ENCODE data around the gene UNC79.
"Not testable (repeated sequence)": the region's sequence is repeated elsewhere in the genome, so short reads cannot be mapped to it uniquely, and the experiment has no call there.

UNC79 gene

DNA sequence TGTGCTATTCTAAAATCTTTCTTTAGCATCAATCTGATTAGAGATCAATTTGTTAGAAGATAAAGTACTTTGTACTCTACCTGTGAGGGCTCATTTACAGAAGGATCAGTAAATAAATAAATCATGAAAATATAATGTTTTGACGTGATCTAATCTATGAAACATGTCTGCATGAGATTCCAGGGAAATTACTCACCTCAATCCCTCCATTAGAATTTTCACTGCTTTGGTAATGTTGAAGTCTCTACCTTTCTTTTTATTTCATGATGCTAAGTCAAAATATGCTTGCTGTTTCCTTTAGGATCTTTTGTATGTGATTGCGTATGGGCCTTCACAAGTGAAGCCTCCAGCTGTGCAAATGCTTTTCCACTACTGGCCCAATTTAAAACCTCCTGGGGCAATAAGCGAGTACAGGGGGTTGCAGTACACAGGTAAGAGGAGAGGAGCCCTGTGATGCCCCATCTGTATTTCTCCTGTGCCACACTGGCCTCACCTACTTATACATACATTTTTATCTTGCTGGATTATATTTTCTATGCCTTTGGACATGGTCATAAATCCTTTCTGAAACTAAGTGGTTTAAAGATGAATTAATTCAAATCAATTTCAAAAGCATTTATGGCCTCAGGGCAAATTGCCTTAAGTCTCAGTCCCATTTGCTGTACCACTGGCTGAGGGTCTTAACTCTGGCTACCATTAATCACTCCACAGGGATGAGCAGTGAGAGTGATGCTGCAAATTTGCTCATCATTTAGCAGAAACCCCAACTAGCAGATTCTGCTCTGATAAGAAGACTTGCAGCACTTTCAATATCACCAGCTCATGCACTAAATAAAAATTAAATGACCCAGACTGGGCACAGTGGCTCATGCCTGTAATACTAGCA, 66.4 kb downstream of the UNC79 start:
- DNase-seq = no peak

GRCh38 chr14:93510056-93510455, 79.3 kb downstream of the UNC79 start:
- DNase-seq = no peak

GRCh38 chr14:93511001-93511400, 80.3 kb downstream of the UNC79 start:
- DNase-seq = no peak

GRCh38 chr14:93520053-93520607, 89.4 kb downstream of the UNC79 start:
- no peak for DNase-seq

DNA sequence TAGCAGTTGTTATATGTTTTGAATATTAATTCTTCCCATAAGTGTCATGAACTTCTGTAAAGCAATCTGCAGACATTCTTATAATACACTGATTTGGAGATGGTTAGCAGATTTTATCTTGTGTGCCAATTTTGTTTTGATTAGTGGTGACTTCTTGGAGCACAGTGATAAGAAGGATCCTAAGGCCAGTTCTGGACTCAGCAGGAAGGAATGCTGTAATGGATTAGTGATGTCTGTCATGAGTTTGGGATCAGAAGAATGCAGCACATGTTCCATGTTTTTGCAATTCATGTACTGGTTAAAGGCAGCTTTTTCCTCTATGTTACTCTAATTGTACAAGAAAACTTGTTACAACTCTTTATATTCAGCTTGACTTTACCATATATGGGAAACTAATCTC, 91.5 kb downstream of the UNC79 start:
- DNase-seq = no peak

DNA sequence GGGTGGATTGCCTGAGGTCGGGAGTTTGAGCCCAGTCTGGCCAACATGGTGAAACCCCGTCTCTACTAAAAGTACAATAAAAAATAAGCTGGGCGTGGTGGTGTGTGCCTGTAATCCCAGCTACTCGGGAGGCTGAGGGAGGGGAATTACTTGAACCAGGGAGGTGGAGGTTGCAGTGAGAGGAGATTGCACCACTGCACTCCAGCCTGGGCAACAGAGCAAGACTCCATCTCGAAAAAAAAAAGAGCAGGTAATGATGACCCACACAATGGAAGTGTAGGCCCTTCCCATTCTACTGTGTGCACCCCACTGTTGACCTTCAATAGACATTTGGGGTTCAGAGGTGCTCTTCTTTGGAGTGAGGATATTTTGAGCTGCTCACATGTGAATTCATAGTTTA, 94.5 kb downstream of the UNC79 start:
- not testable (repeated sequence) for DNase-seq

DNA sequence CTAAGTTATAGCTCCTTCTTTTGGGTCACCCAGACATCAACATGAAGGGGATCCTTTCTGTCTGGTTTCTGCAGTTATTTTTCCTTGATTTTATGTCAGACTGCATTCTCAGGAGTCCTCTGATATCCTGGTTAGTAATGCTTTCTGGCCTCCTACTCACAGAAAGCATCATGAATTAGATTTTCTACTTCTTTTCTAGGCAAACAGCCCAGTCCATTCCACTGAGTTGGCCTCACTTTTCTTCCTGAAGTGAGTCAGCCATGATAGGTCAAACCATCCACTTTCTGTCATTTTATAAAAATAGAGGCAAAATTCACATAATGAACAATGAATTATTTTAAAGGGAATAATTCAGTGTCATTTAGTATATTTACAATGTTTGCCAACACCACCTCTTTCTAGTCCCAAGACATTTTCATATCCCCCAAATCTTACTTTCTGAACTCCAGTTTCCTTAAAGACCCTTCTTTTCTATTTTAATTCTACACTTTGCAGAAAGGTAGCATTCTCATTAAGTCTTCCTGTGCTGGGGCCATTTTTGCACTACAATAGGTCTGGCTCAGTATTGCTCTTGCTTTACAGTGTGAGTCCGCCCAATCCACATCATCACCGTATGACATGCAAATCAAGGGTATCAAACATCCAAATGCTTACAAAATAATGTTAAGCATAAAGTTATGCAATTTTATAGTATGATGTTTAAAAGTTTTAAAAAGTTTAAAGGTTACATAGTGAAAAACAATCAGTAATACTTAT, 95.1 kb downstream of the UNC79 start:
- DNase-seq = no peak

GRCh38 chr14:93527203-93527607, 96.5 kb downstream of the UNC79 start:
- DNase-seq = no peak

DNA sequence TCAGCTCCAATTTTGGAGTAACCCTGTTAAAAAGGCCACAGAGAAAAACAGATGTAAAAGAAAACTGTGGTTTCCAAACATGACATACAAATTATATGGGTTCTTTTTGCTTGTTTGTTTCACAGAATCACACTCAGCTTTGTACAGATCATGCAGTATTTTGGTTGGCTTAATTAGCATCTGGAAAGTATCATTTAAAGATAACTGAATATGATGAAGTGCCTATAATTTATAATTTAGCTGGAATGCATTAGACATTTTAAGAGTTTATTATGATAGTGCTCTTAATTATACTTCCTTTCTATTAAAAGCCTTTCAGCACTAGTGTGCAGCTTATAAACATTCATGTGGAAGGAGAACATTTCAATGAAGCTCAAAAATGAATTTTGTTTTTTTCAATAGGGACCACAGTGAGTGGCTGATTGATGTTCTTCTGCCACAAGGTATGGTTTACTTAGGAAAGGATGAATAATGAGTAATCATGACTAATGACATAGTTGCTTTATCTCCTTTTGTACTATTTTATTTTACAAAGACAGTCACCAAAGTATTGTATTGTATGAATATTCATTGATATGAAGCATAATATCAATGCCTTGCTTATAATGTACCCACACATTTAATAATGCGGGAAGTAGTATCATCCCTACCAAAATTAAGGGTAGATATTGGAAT, 98.3 kb downstream of the UNC79 start:
- no peak for DNase-seq

- DNase-seq = no peak
Measured at GRCh38 chr14:93531644-93532043, 100.9 kb downstream of the UNC79 start.

GRCh38 chr14:93532541-93532940, 101.8 kb downstream of the UNC79 start:
- DNase-seq = no peak

- DNase-seq = no peak
Measured at GRCh38 chr14:93533437-93533836, 102.7 kb downstream of the UNC79 start.

DNA sequence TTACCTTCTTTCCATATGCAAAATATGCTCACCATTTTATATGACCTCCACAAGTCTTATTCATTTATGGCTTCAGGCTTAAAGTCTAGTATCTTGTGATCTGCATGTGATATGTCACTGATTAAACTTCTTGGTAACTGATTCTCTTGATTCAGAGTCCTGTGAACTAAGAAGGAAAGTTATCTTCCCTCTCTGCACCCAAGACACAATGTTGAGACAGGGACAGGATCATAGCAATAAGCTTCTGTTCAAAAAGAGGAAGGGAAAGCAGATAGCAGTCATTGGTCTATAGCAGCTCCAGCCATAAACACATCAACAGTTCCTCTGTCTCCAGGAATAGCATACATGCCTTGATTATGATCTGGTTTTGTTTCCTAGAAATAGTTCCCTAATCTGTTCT, 103.1 kb downstream of the UNC79 start:
- no peak for DNase-seq

DNA sequence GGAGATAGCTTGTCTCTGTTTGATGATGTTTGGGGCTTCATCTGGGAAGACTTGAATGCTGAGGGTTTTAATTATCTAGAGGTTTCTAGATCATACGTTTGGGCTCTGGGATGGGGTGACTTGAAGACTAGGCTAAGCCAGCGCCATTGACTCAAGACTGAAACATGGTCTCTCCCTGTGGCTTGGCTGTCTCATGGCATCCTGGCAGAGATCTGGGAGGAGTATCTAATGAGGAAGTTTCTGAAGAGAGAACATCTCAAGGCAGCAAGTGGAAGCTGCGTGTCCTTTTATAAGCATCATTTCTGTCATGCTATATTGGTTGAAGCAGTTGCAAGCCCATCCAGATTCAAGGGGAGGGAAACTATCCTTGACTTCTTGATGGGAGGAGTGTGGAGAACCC, 104.8 kb downstream of the UNC79 start:
- DNase-seq = no peak

DNA sequence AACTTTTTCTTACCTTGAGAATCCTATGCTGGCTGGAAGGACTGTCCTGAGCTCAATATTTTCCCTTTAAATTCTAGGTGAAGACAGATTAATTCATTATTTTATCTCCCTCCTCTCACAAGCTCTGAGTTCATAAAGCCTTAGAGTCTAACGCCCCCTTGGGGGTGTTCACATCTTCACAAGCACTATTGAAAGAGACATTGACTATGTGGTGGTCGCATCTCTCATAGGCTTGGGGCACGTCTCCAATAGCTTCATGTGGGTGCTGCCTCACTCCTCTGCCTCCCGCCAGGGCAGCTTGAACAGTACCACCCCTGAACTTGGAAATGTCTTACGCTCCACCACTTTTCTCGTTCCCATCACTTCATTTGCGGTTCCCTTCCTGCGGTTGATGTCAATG, 106.2 kb downstream of the UNC79 start:
- no peak for DNase-seq

- no peak for DNase-seq
Measured at GRCh38 chr14:93537951-93538350, 107.2 kb downstream of the UNC79 start.

DNA sequence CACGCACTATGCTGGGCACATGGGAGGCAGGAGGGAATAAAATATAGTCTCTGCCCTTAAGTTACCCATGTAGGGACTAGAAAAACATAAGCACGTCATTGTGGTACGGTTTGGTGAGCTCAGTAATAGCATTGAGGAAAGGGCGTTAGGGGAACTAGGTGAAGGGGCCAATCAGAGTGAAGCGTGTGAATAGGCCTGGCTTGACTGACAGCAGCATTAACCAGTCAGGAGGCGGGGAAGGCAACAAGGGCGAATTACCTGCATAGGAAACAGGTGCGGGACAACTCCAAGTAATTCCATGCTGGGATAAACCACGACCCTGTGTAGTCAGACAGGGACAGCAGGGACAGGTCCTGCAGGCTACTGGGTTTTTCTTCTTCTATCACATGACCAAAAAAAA, 107.7 kb downstream of the UNC79 start:
- DNase-seq = no peak

- no peak for DNase-seq
Measured at GRCh38 chr14:93540235-93540634, 109.5 kb downstream of the UNC79 start.

DNA sequence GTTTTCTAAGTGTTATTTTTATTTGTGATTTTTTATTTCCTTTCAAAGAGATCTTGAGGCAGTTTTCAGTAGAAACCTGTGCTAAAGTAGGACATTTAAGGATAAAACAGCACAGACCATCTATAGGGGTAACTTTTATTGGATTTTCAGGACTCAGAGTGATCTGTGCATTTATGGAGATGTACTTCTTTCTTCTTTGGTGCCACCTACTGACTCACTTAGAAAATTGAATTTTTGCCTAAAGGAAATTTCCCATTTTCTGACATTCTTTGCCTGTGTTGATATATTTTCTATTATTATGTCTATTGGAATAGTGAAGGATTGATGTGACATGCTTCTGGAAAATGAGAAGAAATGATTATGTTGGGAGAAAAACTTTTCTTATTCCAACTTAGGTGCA, 113.0 kb downstream of the UNC79 start:
- no peak for DNase-seq

DNA sequence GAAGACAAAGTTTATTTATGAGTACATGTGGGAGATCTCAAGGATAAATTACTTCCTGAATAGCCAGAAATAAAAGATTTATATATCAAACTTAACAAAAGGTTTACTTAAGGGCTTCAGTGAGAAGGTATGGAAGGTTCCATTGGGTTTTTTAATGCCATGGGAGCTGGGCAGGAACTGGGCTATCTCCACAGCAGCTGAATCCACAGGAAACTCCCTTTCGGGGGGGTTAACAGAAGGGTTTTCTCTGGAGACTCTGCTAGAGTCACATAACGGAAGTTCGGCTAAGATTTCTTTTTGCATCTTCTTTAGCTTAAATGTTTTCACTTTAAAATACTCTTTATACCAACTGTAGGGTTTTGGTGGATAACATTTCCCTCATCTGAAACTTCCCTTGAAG, 113.5 kb downstream of the UNC79 start:
- no peak for DNase-seq

- no peak for DNase-seq
Measured at GRCh38 chr14:93546642-93547041, 115.9 kb downstream of the UNC79 start.

DNA sequence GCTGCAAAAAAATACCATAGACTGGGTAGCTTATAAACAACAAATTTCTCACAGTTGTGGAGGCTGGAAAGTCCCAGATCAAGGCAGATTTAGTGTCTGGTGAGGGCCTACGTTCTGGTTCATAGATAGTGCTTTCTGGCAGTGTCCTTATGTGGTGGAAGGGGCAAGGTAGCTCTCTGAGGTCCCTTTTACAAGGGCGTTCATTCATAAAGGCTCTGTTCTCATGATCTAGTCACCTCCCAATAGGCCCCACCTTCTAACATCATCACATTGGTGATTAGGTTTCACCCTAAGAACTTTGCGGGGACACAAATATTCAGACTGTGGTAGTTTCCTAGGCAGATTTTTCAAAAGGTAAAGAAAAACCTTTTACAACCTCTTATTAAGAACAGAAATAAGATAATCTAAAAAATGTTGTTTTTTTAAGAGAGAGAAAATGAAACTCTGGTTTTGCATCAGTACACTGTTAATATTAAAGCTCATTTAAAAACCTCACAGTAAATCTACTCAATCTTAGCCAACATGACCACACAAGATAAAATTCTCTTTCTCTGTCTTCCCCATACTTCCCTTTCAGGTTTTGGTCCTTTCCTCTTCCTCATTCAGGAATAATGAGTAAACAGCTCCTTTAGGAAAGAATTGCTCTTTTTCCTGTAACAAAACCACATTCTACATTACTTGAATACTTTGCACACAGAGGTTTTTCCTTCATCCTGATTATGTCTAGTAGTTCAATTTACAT, 117.5 kb downstream of the UNC79 start:
- no peak for DNase-seq

DNA sequence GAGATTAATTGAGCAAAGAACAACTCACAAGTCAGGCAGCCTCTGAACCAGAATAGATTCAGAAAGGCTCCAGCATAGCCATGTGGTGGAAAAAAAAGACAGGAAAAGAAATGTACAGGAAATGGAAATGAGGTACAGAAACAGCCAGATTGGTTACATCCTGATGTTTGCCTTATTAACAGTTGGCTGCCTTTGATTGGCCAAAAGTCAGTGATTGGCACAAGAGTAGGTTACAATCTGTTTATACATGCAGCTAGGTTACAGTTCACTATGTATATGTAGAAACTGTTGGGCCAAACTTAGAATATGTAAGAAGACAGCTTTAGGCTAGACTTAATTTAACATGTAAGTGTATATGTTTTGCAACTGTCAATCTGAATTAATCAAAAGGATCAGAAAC, 118.9 kb downstream of the UNC79 start:
- no peak for DNase-seq

Data from DMS 273 treated with DMSO at 0.1 percent for 48 hours (cell line).